Superior temporal gyrus (tissue), 1 donor: ENCODE results near the gene EMP2.

ENCODE experiments used
- DNase-seq: peaks from one replicate; pipeline ENCODE4 v3.0.0-alpha.2; 2016; ENCODE audit errors: extremely low spot score

The EMP2 gene

GRCh38 chr16:10610499-10611184, 30.2 kb upstream of the EMP2 start:
- no peak for DNase-seq

- DNase-seq, result no peak
These were observed 29.0 kb upstream of the EMP2 start for GRCh38 chr16:10609402-10609774.

- peak; percentile 22 for DNase-seq
These were observed 28.4 kb upstream of the EMP2 start for GRCh38 chr16:10608687-10609401.

GRCh38 chr16:10607157-10607556, 26.8 kb upstream of the EMP2 start:
- no peak for DNase-seq

- DNase-seq, result no peak
These were observed 26.2 kb upstream of the EMP2 start for GRCh38 chr16:10606607-10607006.

- no peak for DNase-seq
These were observed 25.2 kb upstream of the EMP2 start for GRCh38 chr16:10605636-10606035.

GRCh38 chr16:10601444-10602408, 21.3 kb upstream of the EMP2 start:
- no peak for DNase-seq

GRCh38 chr16:10600782-10601443, 20.5 kb upstream of the EMP2 start:
- no peak for DNase-seq

- DNase-seq, result no peak
These were observed 19.2 kb upstream of the EMP2 start for GRCh38 chr16:10599626-10600025.

- DNase-seq, result no peak
These were observed 17.8 kb upstream of the EMP2 start for GRCh38 chr16:10598157-10598556.

- DNase-seq, result no peak
These were observed 16.8 kb upstream of the EMP2 start for GRCh38 chr16:10597187-10597601.

GRCh38 chr16:10594312-10594950, 14.0 kb upstream of the EMP2 start:
- DNase-seq, result no peak

- DNase-seq, result no peak
These were observed 12.2 kb upstream of the EMP2 start for GRCh38 chr16:10592611-10593010.

GRCh38 chr16:10590342-10590741, 9.9 kb upstream of the EMP2 start:
- DNase-seq, result no peak

- no peak for DNase-seq
These were observed 8.7 kb upstream of the EMP2 start for GRCh38 chr16:10589109-10589508.

GRCh38 chr16:10587622-10588021, 7.2 kb upstream of the EMP2 start:
- DNase-seq, result no peak

- no peak for DNase-seq
These were observed 4.6 kb upstream of the EMP2 start for GRCh38 chr16:10584981-10585438.

- DNase-seq, result no peak
These were observed 2.9 kb upstream of the EMP2 start for GRCh38 chr16:10583269-10583668.

GRCh38 chr16:10581507-10581906, 1.1 kb upstream of the EMP2 start:
- DNase-seq, result no peak

- DNase-seq, result no peak
These were observed 467 bp upstream of the EMP2 start for GRCh38 chr16:10580883-10581247.

- DNase-seq, result no peak
These were observed 828 bp downstream of the EMP2 start for GRCh38 chr16:10579575-10579964.
